ENCODE results near the gene PRRT1B. TPM values are rescaled to one million over a fixed set of nuclear protein-coding genes. Genes with fewer than 3 reads are reported as not detected.

Gene PRRT1B
- total RNA-seq, 4 donors from 2014 or later, result 1.6 to 12.3 (median 5.7) TPM; not detected in 1

DNA sequence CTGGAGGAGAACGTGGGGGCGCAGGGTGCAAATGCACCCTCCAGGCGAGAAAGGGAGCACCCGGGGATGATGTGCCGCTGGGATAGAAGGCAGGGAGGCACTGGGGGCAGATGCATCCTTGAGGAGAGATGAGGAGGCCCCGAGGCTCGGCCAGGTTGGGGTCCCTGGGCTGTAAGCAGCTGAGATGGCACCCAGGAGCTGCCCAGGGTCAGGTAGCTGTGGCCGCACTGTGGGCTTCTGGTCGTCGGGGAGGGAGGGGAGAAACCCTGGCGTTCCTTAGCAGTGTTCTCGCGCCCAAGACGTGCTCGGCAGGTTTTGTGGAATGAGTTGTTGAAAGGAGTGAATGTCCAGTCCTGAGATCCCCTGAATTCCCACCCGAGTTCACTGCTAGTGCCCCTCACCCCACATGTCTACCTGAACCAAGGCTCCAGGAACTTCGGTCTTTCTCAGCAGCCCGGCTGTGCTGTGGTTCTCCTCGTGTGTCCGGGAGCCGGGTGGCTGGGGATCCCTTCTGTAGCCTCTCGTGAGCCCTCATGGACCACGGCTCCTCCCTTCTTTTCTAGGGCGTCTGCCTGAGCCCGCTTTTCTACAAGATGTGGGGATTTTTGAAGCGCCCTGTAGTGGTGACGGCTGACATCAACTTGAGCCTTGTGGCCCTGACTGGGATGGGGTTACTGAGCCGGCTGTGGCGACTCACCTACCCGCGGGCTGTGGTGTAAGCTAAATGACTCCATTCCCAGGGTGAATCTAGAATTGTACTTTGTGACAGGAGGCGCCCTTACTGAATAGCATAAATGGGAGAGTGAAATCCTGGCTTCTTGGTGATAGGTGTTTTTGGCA is 41.5 kb upstream of the PRRT1B start:
- H3K4me3 ChIP-seq, result peak overlapping the region; percentile 67 to 89 (median 79)
- H3K36me3 ChIP-seq, result no peaks in the 10 kb centered on the region
- peak; percentile 18 for DNase-seq
- TF ChIP-seq POLR2AphosphoS5 (IDR thresholded peaks at IDR 0.05) (no peak), EP300 (IDR thresholded peaks at IDR 0.05; ENCODE audit: low read depth) (no peak), POLR2A (IDR thresholded peaks at IDR 0.05) (no peak)
- TF ChIP-seq, protein P1, sequence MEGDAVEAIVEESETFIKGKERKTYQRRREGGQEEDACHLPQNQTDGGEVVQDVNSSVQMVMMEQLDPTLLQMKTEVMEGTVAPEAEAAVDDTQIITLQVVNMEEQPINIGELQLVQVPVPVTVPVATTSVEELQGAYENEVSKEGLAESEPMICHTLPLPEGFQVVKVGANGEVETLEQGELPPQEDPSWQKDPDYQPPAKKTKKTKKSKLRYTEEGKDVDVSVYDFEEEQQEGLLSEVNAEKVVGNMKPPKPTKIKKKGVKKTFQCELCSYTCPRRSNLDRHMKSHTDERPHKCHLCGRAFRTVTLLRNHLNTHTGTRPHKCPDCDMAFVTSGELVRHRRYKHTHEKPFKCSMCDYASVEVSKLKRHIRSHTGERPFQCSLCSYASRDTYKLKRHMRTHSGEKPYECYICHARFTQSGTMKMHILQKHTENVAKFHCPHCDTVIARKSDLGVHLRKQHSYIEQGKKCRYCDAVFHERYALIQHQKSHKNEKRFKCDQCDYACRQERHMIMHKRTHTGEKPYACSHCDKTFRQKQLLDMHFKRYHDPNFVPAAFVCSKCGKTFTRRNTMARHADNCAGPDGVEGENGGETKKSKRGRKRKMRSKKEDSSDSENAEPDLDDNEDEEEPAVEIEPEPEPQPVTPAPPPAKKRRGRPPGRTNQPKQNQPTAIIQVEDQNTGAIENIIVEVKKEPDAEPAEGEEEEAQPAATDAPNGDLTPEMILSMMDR (IDR thresholded peaks at IDR 0.05), result no peak
- H3K9me3 ChIP-seq, result no peaks in the 10 kb centered on the region
- 22% methylated on average over 32 of the region's 32 CpGs; no CpG with 5 or more reads in 1 of the 2 donors for WGBS, 2 donors (ENCODE audit: low coverage in 1 of 2)
- intact Hi-C loops (cut with DNase I; ENCODE audit: low total_unique reads) (no loop called here), in situ Hi-C loops (cut with MboI; ENCODE audit: low pct_ligation_motif_present in 1 of 4, low pct_unique_long_range_greater_than_20kb in 1 of 4, low sequenced_read_pairs in 3 of 4) (no loop called here)
- H3K4me1 ChIP-seq, result peaks cover 9 to 25% (median 16%) of the 10 kb centered on the region in 4 donors
- H3K27ac ChIP-seq, result peak overlapping the region; percentile 74 to 87 (median 82)
- H3K27me3 ChIP-seq, result no peaks in the 10 kb centered on the region

DNA sequence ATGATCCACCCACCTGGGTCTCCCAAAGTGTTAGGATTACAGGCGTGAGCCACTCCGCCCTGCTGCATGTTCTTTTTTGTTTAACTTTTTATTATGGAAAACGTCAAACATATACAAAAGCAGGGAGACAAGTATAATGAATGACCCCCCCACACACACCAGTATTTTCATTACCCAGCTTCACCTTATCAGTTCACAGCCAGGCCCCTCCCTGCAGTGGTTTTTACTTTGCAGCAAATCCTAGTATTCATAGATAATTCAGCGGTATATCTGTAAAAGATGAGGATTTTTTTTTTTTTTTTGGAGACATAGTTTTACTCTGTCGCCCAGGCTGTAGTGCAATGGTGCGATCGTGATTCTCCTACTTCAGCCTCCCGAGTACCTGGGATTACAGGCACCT is 40.3 kb upstream of the PRRT1B start:
- H3K4me3 ChIP-seq, result no peak overlapping the region
- H3K4me1 ChIP-seq, result peaks cover 9 to 25% (median 16%) of the 10 kb centered on the region in 4 donors
- in situ Hi-C loops (cut with MboI; ENCODE audit: low pct_ligation_motif_present in 1 of 4, low pct_unique_long_range_greater_than_20kb in 1 of 4, low sequenced_read_pairs in 3 of 4) (no loop called here), intact Hi-C loops (cut with DNase I; ENCODE audit: low total_unique reads) (no loop called here)
- TF ChIP-seq EP300 (IDR thresholded peaks at IDR 0.05; ENCODE audit: low read depth) (no peak), POLR2A (IDR thresholded peaks at IDR 0.05) (no peak), POLR2AphosphoS5 (IDR thresholded peaks at IDR 0.05) (no peak)
- TF ChIP-seq, protein P1 (IDR thresholded peaks at IDR 0.05), result no peak
- 88 to 91% methylated on average over 8 of the region's 8 CpGs for WGBS, 2 donors (ENCODE audit: low coverage in 1 of 2)
- H3K27me3 ChIP-seq, result no peaks in the 10 kb centered on the region
- peaks cover 0 to 3% (median 1%) of the 10 kb centered on the region in 4 donors for H3K36me3 ChIP-seq
- no peak overlapping the region for H3K27ac ChIP-seq
- no peaks in the 10 kb centered on the region for H3K9me3 ChIP-seq
- DNase-seq, result no peak

DNA sequence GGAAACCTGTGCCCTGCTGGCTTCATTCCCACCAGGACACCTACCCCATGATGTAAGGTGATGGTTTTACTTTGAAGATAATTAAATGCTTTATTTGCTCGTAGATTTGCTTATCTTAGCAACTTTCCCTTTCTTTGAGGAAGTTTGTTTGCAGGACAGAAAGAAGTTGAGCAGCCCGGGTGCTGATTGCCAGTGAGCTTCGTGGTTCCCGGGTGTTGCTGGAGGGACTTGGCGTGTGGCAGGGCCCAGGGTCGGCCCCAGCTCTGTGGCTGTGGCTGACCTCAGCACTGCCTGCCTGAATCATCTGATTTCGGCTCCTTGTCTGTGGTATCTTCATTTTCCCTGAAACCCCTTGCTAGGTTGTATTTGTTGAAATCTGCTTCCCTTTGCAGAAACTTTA is 33.9 kb upstream of the PRRT1B start:
- no peaks in the 10 kb centered on the region for H3K9me3 ChIP-seq
- intact Hi-C loops (cut with DNase I; ENCODE audit: low total_unique reads) (no loop called here), in situ Hi-C loops (cut with MboI; ENCODE audit: low pct_ligation_motif_present in 1 of 4, low pct_unique_long_range_greater_than_20kb in 1 of 4, low sequenced_read_pairs in 3 of 4) (no loop called here)
- DNase-seq, result no peak
- peaks cover 0 to 34% (median 9%) of the 10 kb centered on the region in 4 donors for H3K36me3 ChIP-seq
- H3K4me3 ChIP-seq, result no peak overlapping the region
- H3K27me3 ChIP-seq, result no peaks in the 10 kb centered on the region
- H3K27ac ChIP-seq, result no peak overlapping the region
- 61 to 100% methylated on average over 1 to 7 of the region's 7 CpGs for WGBS, 2 donors (ENCODE audit: low coverage in 1 of 2)
- TF ChIP-seq EP300 (IDR thresholded peaks at IDR 0.05; ENCODE audit: low read depth) (no peak), POLR2A (IDR thresholded peaks at IDR 0.05) (no peak), POLR2AphosphoS5 (IDR thresholded peaks at IDR 0.05) (no peak)
- TF ChIP-seq, protein P1 (IDR thresholded peaks at IDR 0.05), result no peak
- H3K4me1 ChIP-seq, result no peaks in the 10 kb centered on the region

DNA sequence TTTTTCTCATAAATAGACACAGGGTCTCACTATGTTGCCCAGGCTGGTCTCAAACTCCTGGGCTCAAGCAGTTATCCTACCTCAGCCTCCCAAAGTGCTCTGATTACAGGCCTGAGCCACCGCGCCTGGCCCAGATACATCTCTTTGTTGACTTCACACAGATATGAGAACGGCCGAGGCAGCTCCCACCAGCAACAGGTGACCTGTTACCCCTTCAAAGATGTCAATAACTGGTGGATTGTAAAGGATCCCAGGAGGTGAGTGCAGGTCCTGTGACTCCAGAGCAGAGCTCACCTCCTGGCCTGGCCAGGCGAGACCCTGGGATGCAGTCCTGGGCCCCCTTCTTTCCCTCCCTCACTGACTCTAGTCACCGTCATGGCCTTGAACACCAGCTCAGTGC is 33.4 kb upstream of the PRRT1B start:
- TF ChIP-seq, protein P1 (IDR thresholded peaks at IDR 0.05), result no peak
- no peak for TF ChIP-seq POLR2A (IDR thresholded peaks at IDR 0.05)
- TF ChIP-seq POLR2AphosphoS5 (IDR thresholded peaks at IDR 0.05), result no peak
- no peak for TF ChIP-seq EP300 (IDR thresholded peaks at IDR 0.05; ENCODE audit: low read depth)
- peaks cover 0 to 36% (median 12%) of the 10 kb centered on the region in 4 donors for H3K36me3 ChIP-seq
- DNase-seq, result no peak
- no peaks in the 10 kb centered on the region for H3K4me1 ChIP-seq
- in situ Hi-C loops (cut with MboI; ENCODE audit: low pct_ligation_motif_present in 1 of 4, low pct_unique_long_range_greater_than_20kb in 1 of 4, low sequenced_read_pairs in 3 of 4), result no loop called here
- no peaks in the 10 kb centered on the region for H3K27me3 ChIP-seq
- intact Hi-C loops (cut with DNase I; ENCODE audit: low total_unique reads), result no loop called here
- H3K9me3 ChIP-seq, result no peaks in the 10 kb centered on the region
- WGBS, 2 donors (ENCODE audit: low coverage in 1 of 2), result 94 to 100% methylated on average over 3 to 6 of the region's 6 CpGs
- no peak overlapping the region for H3K27ac ChIP-seq
- H3K4me3 ChIP-seq, result no peak overlapping the region

Data from transverse colon (tissue), 4 donors.